Panc1 (cell line): ENCODE measurements around the gene AP4B1. TPM values are rescaled to one million over a fixed set of nuclear protein-coding genes. Genes with fewer than 3 reads are reported as not detected.

Experiments
- ATAC-seq: fragments of 200-7000 bp; cut with Tn5 transposase; 2 replicates; pipeline ENCODE4 v1.9.1; 2020; ENCODE audit warnings: mild to moderate bottlenecking, moderate library complexity
- BruUV-seq: library from RNA; stranded (reverse); fragments of 400-500 nt; replicated peaks from 2 replicates; lab custom pipeline; 2021; lab: Mats Ljungman, UMichigan
- CTCF ChIA-PET: fragments of 300-600 bp; sonication (Branson Sonifier 250); formaldehyde crosslinking; loops from one replicate; lab custom pipeline; 2022; ENCODE audit warnings: antibody characterized with exemption; lab: Charles Lee
- POLR2A ChIA-PET: fragments of 300-600 bp; sonication (Branson Sonifier 250); formaldehyde crosslinking; loops from one replicate; lab custom pipeline; 2022; ENCODE audit warnings: antibody characterized with exemption; lab: Charles Lee
- DNase-seq: peaks from one replicate; pipeline ENCODE4 v3.0.0-alpha.2; 2010; ENCODE audit warnings: low read depth, low spot score
- H3K27ac ChIP-seq: 2 replicates; pipeline ENCODE4 v1.5.1; 2011; ENCODE audit warnings: mild to moderate bottlenecking, low read length, inconsistent platforms
- H3K27me3 ChIP-seq: fragments of 200-500 bp; sonication (Bioruptor generic); 2 replicates; pipeline ENCODE4 v1.6.0; 2014; ENCODE audit warnings: low read length, inconsistent platforms; ENCODE audit not compliant: control insufficient read depth, insufficient read depth
- H3K36me3 ChIP-seq: fragments of 200-500 bp; sonication (Bioruptor generic); 2 replicates; pipeline ENCODE4 v1.5.1; 2014; ENCODE audit warnings: inconsistent platforms, mild to moderate bottlenecking, low read length, moderate library complexity; ENCODE audit not compliant: control insufficient read depth, insufficient read depth
- H3K4me1 ChIP-seq: 2 replicates; pipeline ENCODE4 v1.5.1; 2011; ENCODE audit warnings: inconsistent platforms, mild to moderate bottlenecking, low read length, moderate library complexity; ENCODE audit not compliant: control insufficient read depth, insufficient read depth
- H3K4me3 ChIP-seq, 2 experiments: 2 replicates each; pipeline ENCODE4 v1.5.1; 2011 to 2012; ENCODE audit warnings: low read depth in 2 of 2, low read length in 2 of 2, mild to moderate bottlenecking in 2 of 2, inconsistent platforms in 1 of 2, moderate library complexity in 1 of 2
- H3K9me3 ChIP-seq: fragments of 200-500 bp; sonication (Bioruptor generic); 2 replicates; pipeline ENCODE4 v1.5.1; 2014; ENCODE audit warnings: low read depth, mild to moderate bottlenecking, inconsistent platforms, low read length, moderate library complexity; ENCODE audit not compliant: control insufficient read depth, insufficient read depth
- CTCF ChIP-seq: fragments of 450-650 bp; IDR thresholded peaks from 2 replicates; pipeline ENCODE4 v1.5.1; 2017; ENCODE audit warnings: mild to moderate bottlenecking
- POLR2AphosphoS5 ChIP-seq: IDR thresholded peaks from 2 replicates; pipeline ENCODE4 v1.6.1; 2012; ENCODE audit warnings: mild to moderate bottlenecking, low read depth, low read length, moderate library complexity
- SIN3A ChIP-seq: IDR thresholded peaks from 2 replicates; pipeline ENCODE4 v1.6.1; 2012; ENCODE audit warnings: low read depth, mild to moderate bottlenecking, low read length, moderate library complexity, borderline replicate concordance; ENCODE audit not compliant: insufficient read depth
- TCF7L2 ChIP-seq: IDR thresholded peaks from 2 replicates; pipeline ENCODE4 v1.6.1; 2011; ENCODE audit warnings: mild to moderate bottlenecking, low read depth, low read length, inconsistent platforms
- in situ Hi-C: cut with HindIII; loops from 2 replicates; pipeline ENCODE4 v1.10.0; 2016; ENCODE audit warnings: low sequenced_read_pairs, low pct_unique_long_range_greater_than_20kb
- intact Hi-C: fragments of 100-400 bp; cut with micrococcal nuclease; formaldehyde crosslinking; loops from one replicate; pipeline ENCODE4 v1.10.0; 2022; ENCODE audit not compliant: unreplicated experiment
- total RNA-seq: library from RNA; stranded (reverse); gene quantifications from one replicate; pipeline ENCODE4 v1.2.1, GENCODE V29; 2021; ENCODE audit not compliant: unreplicated experiment
- TF ChIP-seq, protein P1 (sequence below), 2 experiments: IDR thresholded peaks; 2 replicates each; pipeline ENCODE4 v1.6.1; 2011 to 2012; ENCODE audit warnings: low read depth in 2 of 2, control low read depth in 1 of 2, low read length in 1 of 2, mild to moderate bottlenecking in 1 of 2, moderate library complexity in 1 of 2; ENCODE audit not compliant: insufficient read depth in 1 of 2

The AP4B1 gene
- total RNA-seq, 1 experiment from 2014 or later: 14.2 TPM

DNA sequence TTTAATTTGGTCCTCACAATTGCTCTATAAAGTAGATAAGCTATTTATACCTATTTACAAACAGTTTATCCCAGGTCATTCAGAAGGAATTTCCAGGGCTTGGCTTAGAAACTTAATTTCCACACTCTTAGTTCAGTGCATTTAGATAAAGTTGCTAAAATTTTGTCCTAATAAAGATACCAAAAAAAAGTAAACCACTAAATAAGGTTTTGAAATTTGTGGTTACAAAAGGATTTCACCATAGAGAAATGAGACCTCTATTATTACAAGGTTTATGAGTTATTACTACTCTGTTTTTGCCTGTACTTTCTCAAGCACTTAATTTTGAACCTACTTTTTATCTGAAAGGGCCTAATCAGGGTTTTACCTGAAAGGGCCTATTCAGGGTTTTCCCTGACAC is 55.5 kb downstream of the AP4B1 start:
- CTCF ChIA-PET: no interaction called here
- H3K27ac ChIP-seq: no peak overlapping the region
- no peaks in the 10 kb centered on the region for H3K27me3 ChIP-seq
- H3K4me3 ChIP-seq: no peak overlapping the region
- H3K9me3 ChIP-seq: 0 out of 2 replicates have a peak, but pooled peaks cover 3% of the 10 kb centered on the region
- BruUV-seq: no TSS peak
- H3K36me3 ChIP-seq: no peaks in the 10 kb centered on the region
- ATAC-seq (no peak), DNase-seq (no peak)
- no peaks in the 10 kb centered on the region for H3K4me1 ChIP-seq
- no peak for TF ChIP-seq TCF7L2
- TF ChIP-seq, protein P1, sequence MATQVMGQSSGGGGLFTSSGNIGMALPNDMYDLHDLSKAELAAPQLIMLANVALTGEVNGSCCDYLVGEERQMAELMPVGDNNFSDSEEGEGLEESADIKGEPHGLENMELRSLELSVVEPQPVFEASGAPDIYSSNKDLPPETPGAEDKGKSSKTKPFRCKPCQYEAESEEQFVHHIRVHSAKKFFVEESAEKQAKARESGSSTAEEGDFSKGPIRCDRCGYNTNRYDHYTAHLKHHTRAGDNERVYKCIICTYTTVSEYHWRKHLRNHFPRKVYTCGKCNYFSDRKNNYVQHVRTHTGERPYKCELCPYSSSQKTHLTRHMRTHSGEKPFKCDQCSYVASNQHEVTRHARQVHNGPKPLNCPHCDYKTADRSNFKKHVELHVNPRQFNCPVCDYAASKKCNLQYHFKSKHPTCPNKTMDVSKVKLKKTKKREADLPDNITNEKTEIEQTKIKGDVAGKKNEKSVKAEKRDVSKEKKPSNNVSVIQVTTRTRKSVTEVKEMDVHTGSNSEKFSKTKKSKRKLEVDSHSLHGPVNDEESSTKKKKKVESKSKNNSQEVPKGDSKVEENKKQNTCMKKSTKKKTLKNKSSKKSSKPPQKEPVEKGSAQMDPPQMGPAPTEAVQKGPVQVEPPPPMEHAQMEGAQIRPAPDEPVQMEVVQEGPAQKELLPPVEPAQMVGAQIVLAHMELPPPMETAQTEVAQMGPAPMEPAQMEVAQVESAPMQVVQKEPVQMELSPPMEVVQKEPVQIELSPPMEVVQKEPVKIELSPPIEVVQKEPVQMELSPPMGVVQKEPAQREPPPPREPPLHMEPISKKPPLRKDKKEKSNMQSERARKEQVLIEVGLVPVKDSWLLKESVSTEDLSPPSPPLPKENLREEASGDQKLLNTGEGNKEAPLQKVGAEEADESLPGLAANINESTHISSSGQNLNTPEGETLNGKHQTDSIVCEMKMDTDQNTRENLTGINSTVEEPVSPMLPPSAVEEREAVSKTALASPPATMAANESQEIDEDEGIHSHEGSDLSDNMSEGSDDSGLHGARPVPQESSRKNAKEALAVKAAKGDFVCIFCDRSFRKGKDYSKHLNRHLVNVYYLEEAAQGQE (IDR thresholded peaks at IDR 0.05; ENCODE audit: insufficient read depth in 1 of 2, low read depth in 2 of 2, low read length in 1 of 2): no peak
- no peak for TF ChIP-seq CTCF
- TF ChIP-seq POLR2AphosphoS5: no peak
- TF ChIP-seq SIN3A: no peak
- POLR2A ChIA-PET: no interaction called here
- in situ Hi-C loops: no loop called here
- intact Hi-C loops: no loop called here

- ChIA-PET POLR2A (no interaction called here), CTCF (no interaction called here)
- BruUV-seq: no TSS peak
- no peak for DNase-seq
- intact Hi-C loops (no loop called here), in situ Hi-C loops (no loop called here)
- TF ChIP-seq SIN3A: no peak
- TF ChIP-seq TCF7L2: no peak
- TF ChIP-seq, protein P1 (IDR thresholded peaks at IDR 0.05; ENCODE audit: insufficient read depth in 1 of 2, low read depth in 2 of 2, low read length in 1 of 2): no peak
- TF ChIP-seq POLR2AphosphoS5: no peak
- H3K27ac ChIP-seq: no peak overlapping the region
- ATAC-seq: no peak
- H3K4me3 ChIP-seq: no peak overlapping the region
- no peaks in the 10 kb centered on the region for H3K4me1 ChIP-seq
- no peaks in the 10 kb centered on the region for H3K36me3 ChIP-seq
- H3K9me3 ChIP-seq: 0 out of 2 replicates have a peak, but pooled peaks cover 3% of the 10 kb centered on the region
- no peaks in the 10 kb centered on the region for H3K27me3 ChIP-seq
Observed at GRCh38 chr1:113846391-113847035, 58.1 kb downstream of the AP4B1 start.

Other genes starting within 250 kb of the AP4B1 start
- 32.0 TPM for gene PHTF1, start 145.3 kb downstream of the AP4B1 start, total RNA-seq
- 10.7 TPM for gene RSBN1, start 92.3 kb downstream of the AP4B1 start, total RNA-seq
- not detected for gene PTPN22, start 33.1 kb downstream of the AP4B1 start, total RNA-seq
- 0.10 TPM for gene BCL2L15, start 17.2 kb downstream of the AP4B1 start, total RNA-seq
- gene DCLRE1B, start 527 bp upstream of the AP4B1 start, total RNA-seq: 8.6 TPM
- gene HIPK1, start 24.5 kb upstream of the AP4B1 start, total RNA-seq: 41.5 TPM
- 0.15 TPM for gene OLFML3, start 74.7 kb upstream of the AP4B1 start, total RNA-seq
- not detected for gene SYT6, start 249.1 kb upstream of the AP4B1 start, total RNA-seq